GM23248 (cell line): ENCODE results near the gene PLCH2. TPM values are rescaled to one million over a fixed set of nuclear protein-coding genes. Genes with fewer than 3 reads are reported as not detected.
A peak's percentile ranks its signal among the peaks of the same experiment; 100 is the strongest.

Experiments
- DNase-seq: peaks from one replicate; pipeline ENCODE4 v3.0.0-alpha.2; 2015
- H2AFZ ChIP-seq: fragments of 200-600 bp; sonication (generic); 2 replicates; pipeline ENCODE4 v1.6.1; 2016; ENCODE audit warnings: antibody characterized with exemption
- H3F3A ChIP-seq: fragments of 200-600 bp; sonication (generic); 2 replicates; pipeline ENCODE4 v1.6.1; 2016; ENCODE audit warnings: mild to moderate bottlenecking, antibody characterized with exemption, mixed run types; ENCODE audit not compliant: insufficient read depth
- H3K27ac ChIP-seq: fragments of 200-600 bp; sonication (generic); 2 replicates; pipeline ENCODE4 v1.5.1; 2016; ENCODE audit warnings: mild to moderate bottlenecking
- H3K27me3 ChIP-seq: fragments of 200-600 bp; sonication (generic); replicated peaks from 2 replicates; pipeline ENCODE4 v1.6.1; 2016; ENCODE audit warnings: mild to moderate bottlenecking; ENCODE audit not compliant: insufficient read depth
- H3K36me3 ChIP-seq: fragments of 200-600 bp; sonication (generic); 2 replicates; pipeline ENCODE4 v1.6.1; 2016; ENCODE audit warnings: low read depth, mild to moderate bottlenecking
- H3K4me1 ChIP-seq: fragments of 200-600 bp; sonication (generic); 2 replicates; pipeline ENCODE4 v1.6.1; 2016; ENCODE audit warnings: mild to moderate bottlenecking; ENCODE audit not compliant: insufficient read depth
- H3K4me2 ChIP-seq: fragments of 200-600 bp; sonication (generic); one replicate; pipeline ENCODE4 v1.6.1; 2016; ENCODE audit warnings: mild to moderate bottlenecking; ENCODE audit not compliant: unreplicated experiment
- H3K4me3 ChIP-seq: fragments of 200-600 bp; sonication (generic); 2 replicates; pipeline ENCODE4 v1.5.1; 2016; ENCODE audit warnings: mild to moderate bottlenecking
- H3K79me2 ChIP-seq: fragments of 200-600 bp; sonication (generic); 2 replicates; pipeline ENCODE4 v1.6.1; 2016; ENCODE audit warnings: mild to moderate bottlenecking; ENCODE audit not compliant: insufficient read depth
- H3K9ac ChIP-seq: fragments of 200-600 bp; sonication (generic); 2 replicates; pipeline ENCODE4 v1.6.1; 2016; ENCODE audit warnings: mild to moderate bottlenecking
- H3K9me2 ChIP-seq: fragments of 200-600 bp; sonication (generic); 2 replicates; pipeline ENCODE4 v1.6.1; 2016; ENCODE audit warnings: mixed run types, mild to moderate bottlenecking, moderate library complexity; ENCODE audit not compliant: insufficient read depth
- H3K9me3 ChIP-seq: fragments of 200-600 bp; sonication (generic); one replicate; pipeline ENCODE4 v1.6.1; 2017; ENCODE audit warnings: low read depth
- H4K20me1 ChIP-seq: fragments of 200-600 bp; sonication (generic); 2 replicates; pipeline ENCODE4 v1.6.0; 2016; ENCODE audit not compliant: insufficient read depth
- EZH2 ChIP-seq: fragments of 200-600 bp; sonication (generic); IDR thresholded peaks from 2 replicates; pipeline ENCODE4 v1.6.1; 2018; ENCODE audit warnings: antibody characterized with exemption, mild to moderate bottlenecking; ENCODE audit not compliant: insufficient read depth, poor library complexity, severe bottlenecking
- EZH2phosphoT487 ChIP-seq: fragments of 200-600 bp; sonication (generic); IDR thresholded peaks from 2 replicates; pipeline ENCODE4 v1.6.1; 2018; ENCODE audit warnings: antibody characterized with exemption, moderate library complexity, mild to moderate bottlenecking, low read depth; ENCODE audit not compliant: insufficient read depth
- WGBS, 2 experiments: methylation state at CpG; one replicate each; pipeline ENCODE4 v1.1.6; 2015 to 2017; ENCODE audit warnings: low lambda C conversion rate in 2 of 2, low coverage in 1 of 2; ENCODE audit errors: missing lambda C conversion rate in 2 of 2; 5-methylcytosine and 5-hydroxymethylcytosine counted together
- in situ Hi-C: fragments of 300-500 bp; cut with MboI; formaldehyde crosslinking; loops from 2 replicates; pipeline ENCODE4 v1.15.0; 2020
- polyA plus RNA-seq: library from polyadenylated mRNA; unstranded; fragments of >200 nt; fragmentation: Nextera tagmentation; extraction: Ambion mirVana; gene quantifications from 2 replicates; pipeline ENCODE4 v1.2.1, GENCODE V29; 2016
- total RNA-seq: library from RNA; depleted of rRNA; stranded (reverse); fragments of >200 nt; shearing (Covaris generic); gene quantifications from 2 replicates; pipeline ENCODE4 v1.2.3, GENCODE V29; 2014

PLCH2 gene
- total and polyA plus RNA-seq, 2 experiments from 2014 or later: not detected

GRCh38 chr1:2543543-2544092 is 67.5 kb downstream of the PLCH2 start:
- H2AFZ ChIP-seq: no peak overlapping the region
- H4K20me1 ChIP-seq: no peaks in the 10 kb centered on the region
- no peaks in the 10 kb centered on the region for H3K9me2 ChIP-seq
- no peaks in the 10 kb centered on the region for H3K9me3 ChIP-seq
- no peak overlapping the region for H3K27ac ChIP-seq
- TF ChIP-seq EZH2 (no peak), EZH2phosphoT487 (no peak)
- peaks cover 5% of the 10 kb centered on the region; the same call in 1 of the 2 replicates for H3K4me1 ChIP-seq
- peak; percentile 46 for DNase-seq
- H3K4me3 ChIP-seq: no peak overlapping the region
- H3K79me2 ChIP-seq: no peaks in the 10 kb centered on the region
- 20 to 24% methylated on average over 23 to 26 of the region's 26 CpGs for WGBS, 2 experiments
- no peak overlapping the region for H3K9ac ChIP-seq
- H3F3A ChIP-seq: peaks cover 4% of the 10 kb centered on the region; the same call in 1 of the 2 replicates
- H3K36me3 ChIP-seq: no peaks in the 10 kb centered on the region
- in situ Hi-C loops: loop anchor here (10.0 kb wide), 1 partner anchor 129 kb away; the partner anchor contains the start of gene PEX10
- H3K27me3 ChIP-seq: no peaks in the 10 kb centered on the region
- no peak overlapping the region for H3K4me2 ChIP-seq

DNA sequence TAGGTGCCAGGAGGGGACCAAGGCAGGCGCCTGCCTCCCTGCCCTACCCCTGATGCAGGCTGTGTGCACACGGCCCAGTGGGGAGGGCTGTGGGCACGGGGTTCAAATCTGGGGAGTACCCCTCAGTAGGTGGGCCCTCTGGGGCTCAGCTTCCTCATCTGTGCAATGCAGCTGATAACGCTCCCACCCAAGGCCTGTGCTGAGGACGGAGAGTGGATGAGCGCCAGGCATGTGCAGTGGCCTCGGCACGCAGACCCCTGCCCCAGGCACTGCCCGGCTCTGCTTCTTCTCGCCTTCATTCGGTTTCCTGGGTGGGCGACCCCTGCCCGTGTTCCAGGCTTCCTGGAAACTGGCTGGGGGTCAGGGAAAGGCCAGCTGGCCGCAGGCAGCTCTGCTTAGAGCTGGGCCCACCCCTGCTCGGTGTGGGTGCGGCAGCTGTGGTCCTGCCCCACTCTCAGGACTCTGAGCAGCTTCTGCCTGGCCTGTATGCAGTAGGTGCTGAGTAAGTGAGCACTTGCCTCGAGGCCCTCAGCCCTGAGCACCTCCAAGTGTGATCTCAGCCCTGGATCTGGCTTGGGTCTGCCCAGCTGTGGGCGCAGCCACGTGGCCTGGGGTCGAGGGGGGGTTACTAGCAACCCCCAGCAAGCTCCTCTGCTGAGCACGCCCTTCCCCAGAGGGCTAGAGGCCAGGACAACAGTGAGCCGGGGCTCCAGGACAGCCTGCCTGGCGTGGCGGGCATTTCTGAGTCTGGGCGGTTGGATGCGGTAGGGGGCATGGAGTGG is 68.2 kb downstream of the PLCH2 start:
- Histone ChIP-seq H3K27ac (no peak overlapping the region), H2AFZ (no peak overlapping the region), H3K36me3 (no peaks in the 10 kb centered on the region), H3K9ac (no peak overlapping the region), H3K27me3 (no peaks in the 10 kb centered on the region), H3K9me2 (no peaks in the 10 kb centered on the region), H3K79me2 (no peaks in the 10 kb centered on the region), H3K4me2 (no peak overlapping the region), H4K20me1 (no peaks in the 10 kb centered on the region), H3F3A (peaks cover 4% of the 10 kb centered on the region; the same call in 1 of the 2 replicates), H3K4me1 (peaks cover 10% of the 10 kb centered on the region), H3K4me3 (no peak overlapping the region), H3K9me3 (no peaks in the 10 kb centered on the region)
- 47% methylated on average over 26 of the region's 26 CpGs for WGBS, 2 experiments
- TF ChIP-seq EZH2phosphoT487: no peak
- DNase-seq: peak; percentile 30
- in situ Hi-C loops: loop anchor here (10.0 kb wide), 1 partner anchor 129 kb away; the partner anchor contains the start of gene PEX10

DNA sequence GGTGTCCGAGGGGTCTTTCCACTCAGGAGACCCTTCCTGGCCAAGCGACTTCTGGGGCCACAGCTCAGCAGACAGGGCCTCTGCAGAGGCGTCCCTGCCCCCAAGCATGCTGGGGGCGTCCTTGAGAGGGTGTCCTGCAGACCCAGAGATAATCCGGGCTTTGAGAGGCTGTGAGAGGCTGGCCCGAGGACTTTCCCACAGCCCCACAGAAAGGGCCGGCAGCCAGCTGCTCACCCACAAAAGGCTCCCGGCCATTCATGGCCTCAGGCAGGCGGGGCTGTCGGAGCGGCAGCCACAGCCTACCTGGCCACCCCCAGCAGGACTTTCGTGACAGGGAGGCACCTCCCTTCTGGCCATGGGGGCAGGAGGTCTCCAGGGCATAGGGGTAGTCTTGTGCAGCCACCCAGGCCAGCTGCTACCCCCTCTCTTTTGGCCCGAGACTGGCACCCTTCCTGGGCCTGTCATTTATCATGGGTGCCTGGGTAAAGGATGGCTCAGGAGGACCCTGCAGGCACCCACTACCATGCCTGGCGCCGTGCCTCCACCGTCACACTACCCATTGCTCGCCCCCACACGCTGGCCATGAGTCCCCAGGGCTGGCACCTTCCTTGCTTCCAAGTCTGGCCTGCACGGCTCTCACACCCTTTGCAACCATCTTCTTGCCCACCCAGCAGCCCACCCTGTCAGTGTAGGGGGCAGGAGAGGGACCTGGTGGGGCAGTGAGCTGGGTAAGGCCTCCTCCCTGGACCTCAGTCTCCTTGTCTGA is 69.0 kb downstream of the PLCH2 start:
- DNase-seq: no peak
- Histone ChIP-seq H3K79me2 (no peaks in the 10 kb centered on the region), H3K4me1 (peaks cover 10% of the 10 kb centered on the region), H3K4me2 (no peak overlapping the region), H3K9ac (no peak overlapping the region), H3K9me3 (no peaks in the 10 kb centered on the region), H3K27me3 (no peaks in the 10 kb centered on the region), H3F3A (peaks cover 4% of the 10 kb centered on the region; the same call in 1 of the 2 replicates), H4K20me1 (no peaks in the 10 kb centered on the region), H3K27ac (no peak overlapping the region), H3K9me2 (no peaks in the 10 kb centered on the region), H3K36me3 (no peaks in the 10 kb centered on the region), H2AFZ (no peak overlapping the region), H3K4me3 (no peak overlapping the region)
- TF ChIP-seq EZH2 (no peak), EZH2phosphoT487 (no peak)
- WGBS, 2 experiments: 56 to 63% methylated on average over 15 of the region's 19 CpGs
- in situ Hi-C loops: loop anchor here (10.0 kb wide), 1 partner anchor 130 kb away; the partner anchor contains the start of gene PEX10

GRCh38 chr1:2545754-2546514 is 69.8 kb downstream of the PLCH2 start:
- Histone ChIP-seq H3K9ac (peak overlapping the region; percentile 66), H2AFZ (peak overlapping the region; percentile 75), H3F3A (peaks cover 4% of the 10 kb centered on the region; the same call in 1 of the 2 replicates), H3K79me2 (no peaks in the 10 kb centered on the region), H3K4me2 (peak overlapping the region; percentile 54), H3K27ac (no peak overlapping the region), H3K36me3 (no peaks in the 10 kb centered on the region), H3K4me3 (peak overlapping the region; percentile 68), H3K27me3 (no peaks in the 10 kb centered on the region), H3K9me2 (no peaks in the 10 kb centered on the region), H3K4me1 (peaks cover 10% of the 10 kb centered on the region), H4K20me1 (no peaks in the 10 kb centered on the region), H3K9me3 (no peaks in the 10 kb centered on the region)
- WGBS, 2 experiments: 12 to 14% methylated on average over 15 to 21 of the region's 43 CpGs
- no peak for TF ChIP-seq EZH2phosphoT487
- TF ChIP-seq EZH2: no peak
- in situ Hi-C loops: loop anchor here (10.0 kb wide), 1 partner anchor 131 kb away; the partner anchor contains the start of gene PEX10
- DNase-seq: peak; percentile 73
